ENCODE data around the gene MPPED2.

MPPED2 gene

GRCh38 chr11:30585125-30585891 lies 845 bp downstream of the MPPED2 start:
- Mint-ChIP-seq H3K36me3 (no peaks in the 10 kb centered on the region), H3K27me3 (peaks cover 56% of the 10 kb centered on the region), H3K27ac (no peak overlapping the region), H3K4me1 (peaks cover 15% of the 10 kb centered on the region), H3K9me3 (no peaks in the 10 kb centered on the region), H3K4me3 (peak overlapping the region; percentile 50)
- ATAC-seq, result peak; percentile 43

DNA sequence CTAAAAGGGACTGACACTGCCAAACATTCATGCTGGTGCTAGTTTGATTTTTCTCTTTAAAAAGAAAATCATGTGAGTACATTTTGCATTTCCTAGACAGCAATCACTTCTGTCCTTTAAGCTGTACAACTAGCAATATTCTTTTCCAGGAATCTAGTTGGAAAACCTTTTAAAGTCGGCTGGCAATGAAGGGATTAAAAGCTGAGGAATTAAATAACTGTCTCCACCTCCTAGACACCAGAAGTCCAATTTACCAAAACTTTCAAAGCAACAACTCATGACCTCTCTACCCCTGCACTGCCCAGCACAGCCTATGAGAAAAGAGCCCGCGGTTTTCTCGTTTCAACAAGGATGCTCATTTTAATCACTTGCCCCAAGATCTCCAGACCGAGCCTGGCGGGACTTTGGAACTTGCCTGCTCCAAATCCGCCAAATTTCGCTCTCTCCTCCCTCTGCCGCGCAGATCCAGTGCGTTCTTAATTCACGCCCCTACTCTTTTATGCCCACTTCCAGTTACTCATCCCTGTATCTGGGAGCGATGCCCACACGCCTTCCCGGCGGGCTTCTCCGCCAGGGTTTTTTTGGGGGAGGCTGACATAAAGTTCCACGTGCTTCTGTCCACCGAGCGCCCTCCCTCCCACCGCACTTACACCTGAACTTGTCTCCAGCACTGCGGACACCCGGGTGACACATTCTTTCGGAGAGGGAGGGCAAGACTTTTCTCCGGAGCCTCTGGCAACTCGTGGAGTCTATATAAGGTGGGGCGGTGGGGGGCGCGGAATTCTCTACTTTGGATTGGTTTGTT lies 2.5 kb downstream of the MPPED2 start:
- Mint-ChIP-seq H3K4me1 (peaks cover 15% of the 10 kb centered on the region), H3K4me3 (no peak overlapping the region), H3K27ac (no peak overlapping the region), H3K36me3 (no peaks in the 10 kb centered on the region), H3K27me3 (peaks cover 47% of the 10 kb centered on the region), H3K9me3 (no peaks in the 10 kb centered on the region)
- no peak for ATAC-seq

DNA sequence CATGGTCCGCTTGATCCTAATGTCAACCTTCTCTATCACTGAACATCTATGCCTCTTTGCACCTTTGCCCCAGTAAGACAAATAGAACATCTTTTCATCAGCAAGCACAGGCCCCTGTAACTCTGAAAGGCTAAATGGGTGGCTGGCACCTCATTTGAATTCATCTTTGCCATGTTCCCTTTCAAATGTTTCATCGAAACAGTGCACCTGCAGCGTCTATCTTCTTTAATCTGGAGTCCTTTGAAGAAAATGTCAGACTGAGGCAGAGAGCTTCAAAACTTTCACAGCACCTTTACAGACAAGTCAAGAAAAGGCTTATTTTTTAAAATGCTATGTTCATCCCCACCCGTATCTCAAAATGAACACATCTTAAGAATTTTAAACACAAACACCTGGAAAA lies 3.4 kb downstream of the MPPED2 start:
- peaks cover 2% of the 10 kb centered on the region for H3K9me3 Mint-ChIP-seq
- H3K27ac Mint-ChIP-seq, result no peak overlapping the region
- no peak overlapping the region for H3K4me3 Mint-ChIP-seq
- no peak for ATAC-seq
- peaks cover 46% of the 10 kb centered on the region for H3K27me3 Mint-ChIP-seq
- no peaks in the 10 kb centered on the region for H3K36me3 Mint-ChIP-seq
- peaks cover 15% of the 10 kb centered on the region for H3K4me1 Mint-ChIP-seq

DNA sequence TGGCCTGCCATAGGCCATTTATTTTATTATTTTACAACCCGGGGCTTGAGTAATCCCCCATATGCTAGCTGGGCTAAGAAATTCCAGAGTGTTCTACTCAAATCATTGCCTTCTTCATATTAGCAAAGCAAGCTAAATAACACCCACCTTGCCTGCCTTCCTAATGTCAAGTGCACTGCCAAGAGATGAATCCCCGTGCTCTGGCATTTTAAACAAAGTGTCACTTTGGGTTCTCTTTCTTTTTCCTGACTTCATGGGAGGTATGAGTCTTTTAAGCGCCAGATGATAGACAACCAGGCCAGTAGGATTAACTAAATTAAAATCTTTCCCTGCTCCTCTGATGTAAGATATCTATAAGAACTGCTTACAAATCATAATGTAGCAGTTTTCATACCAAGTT lies 4.5 kb downstream of the MPPED2 start:
- Mint-ChIP-seq H3K4me3 (no peak overlapping the region), H3K27ac (no peak overlapping the region), H3K4me1 (peaks cover 11% of the 10 kb centered on the region), H3K27me3 (peaks cover 36% of the 10 kb centered on the region), H3K9me3 (peaks cover 2% of the 10 kb centered on the region), H3K36me3 (no peaks in the 10 kb centered on the region)
- ATAC-seq, result no peak

DNA sequence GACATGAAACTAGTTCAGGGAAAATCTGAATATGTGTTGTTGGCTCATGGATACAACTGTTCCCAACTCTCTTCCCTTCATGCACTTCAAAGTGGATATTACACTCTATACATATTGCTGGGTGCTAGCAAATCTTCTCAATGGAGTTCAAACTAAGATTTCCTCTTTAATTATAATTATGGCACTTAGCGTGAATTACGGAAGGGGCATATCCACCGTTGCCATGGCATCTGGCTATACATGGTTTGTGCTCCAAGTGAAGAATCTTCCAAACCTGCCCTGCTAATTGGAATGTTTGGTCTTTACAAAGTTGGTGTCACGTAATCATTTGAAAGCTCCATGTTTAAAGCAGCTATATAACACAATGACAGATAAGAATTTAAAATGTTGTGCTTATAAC lies 5.6 kb downstream of the MPPED2 start:
- Mint-ChIP-seq H3K4me1 (peaks cover 8% of the 10 kb centered on the region), H3K27ac (no peak overlapping the region), H3K27me3 (peaks cover 32% of the 10 kb centered on the region), H3K4me3 (no peak overlapping the region), H3K9me3 (peaks cover 2% of the 10 kb centered on the region), H3K36me3 (no peaks in the 10 kb centered on the region)
- ATAC-seq, result no peak

GRCh38 chr11:30579415-30580175 lies 6.6 kb downstream of the MPPED2 start:
- Mint-ChIP-seq H3K27me3 (peaks cover 32% of the 10 kb centered on the region), H3K4me1 (peaks cover 5% of the 10 kb centered on the region), H3K36me3 (no peaks in the 10 kb centered on the region), H3K27ac (no peak overlapping the region), H3K4me3 (no peak overlapping the region), H3K9me3 (peaks cover 2% of the 10 kb centered on the region)
- ATAC-seq, result no peak

DNA sequence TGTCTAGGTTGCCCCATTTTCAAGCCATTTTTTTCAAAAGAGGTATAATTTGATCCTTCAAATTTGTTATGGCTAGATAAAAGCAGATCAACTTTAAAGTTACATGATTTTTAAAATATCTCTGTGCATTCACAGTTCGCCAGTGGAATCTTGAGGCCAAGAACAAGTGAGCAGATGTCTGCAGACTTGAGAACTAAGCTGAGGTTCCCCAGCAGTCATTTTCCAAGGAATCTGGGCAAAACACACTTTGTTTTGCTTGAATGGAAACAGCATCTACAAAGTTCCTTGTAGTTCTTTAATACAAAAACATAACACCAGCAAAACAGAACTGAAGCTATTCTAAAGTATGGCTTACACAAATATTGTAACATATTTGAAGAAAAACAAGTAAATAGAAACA lies 7.7 kb downstream of the MPPED2 start:
- Mint-ChIP-seq H3K27ac (no peak overlapping the region), H3K4me3 (no peak overlapping the region), H3K4me1 (no peaks in the 10 kb centered on the region), H3K36me3 (no peaks in the 10 kb centered on the region), H3K27me3 (peaks cover 20% of the 10 kb centered on the region), H3K9me3 (peaks cover 2% of the 10 kb centered on the region)
- no peak for ATAC-seq

DNA sequence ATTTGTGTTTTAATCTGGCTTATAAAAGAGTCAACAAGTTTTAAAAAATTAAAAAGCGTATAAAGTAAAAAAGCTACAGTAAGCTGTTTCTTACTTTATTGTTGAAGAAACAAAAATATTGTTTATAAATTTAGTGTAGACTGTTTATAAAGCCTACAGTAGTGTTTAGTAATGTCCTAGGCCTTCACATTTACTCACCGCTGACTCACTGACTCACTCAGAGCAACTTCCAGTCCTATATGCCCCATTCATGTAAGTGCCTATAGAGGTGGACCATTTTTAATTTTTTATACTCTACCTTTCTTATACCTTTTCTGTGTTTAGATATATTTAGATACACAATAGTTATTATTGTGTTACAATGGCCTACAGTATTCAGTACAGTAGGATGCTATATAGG lies 12.2 kb downstream of the MPPED2 start:
- no peak overlapping the region for H3K4me3 Mint-ChIP-seq
- no peak overlapping the region for H3K27ac Mint-ChIP-seq
- H3K27me3 Mint-ChIP-seq, result peaks cover 10% of the 10 kb centered on the region
- H3K36me3 Mint-ChIP-seq, result no peaks in the 10 kb centered on the region
- no peak for ATAC-seq
- H3K4me1 Mint-ChIP-seq, result no peaks in the 10 kb centered on the region
- H3K9me3 Mint-ChIP-seq, result peaks cover 2% of the 10 kb centered on the region

DNA sequence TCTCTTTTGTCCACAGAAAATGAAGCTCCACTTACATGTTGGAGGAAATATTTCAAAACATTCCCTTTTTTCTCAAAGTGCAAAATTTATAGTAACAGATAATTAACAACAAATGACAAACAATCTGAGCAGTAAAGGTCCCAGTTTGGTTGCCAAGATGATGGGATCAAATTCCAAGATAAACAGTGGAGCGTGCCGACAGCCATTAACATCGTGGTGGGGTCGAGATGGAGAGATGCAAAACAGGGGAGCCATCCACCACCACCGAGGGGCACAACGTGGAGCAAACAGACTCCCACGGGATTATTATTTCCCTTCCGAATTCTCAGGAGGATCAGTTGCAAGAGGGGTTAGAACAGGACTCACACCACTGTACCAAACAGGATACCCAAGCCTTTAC lies 17.2 kb downstream of the MPPED2 start:
- H3K36me3 Mint-ChIP-seq, result no peaks in the 10 kb centered on the region
- H3K27me3 Mint-ChIP-seq, result no peaks in the 10 kb centered on the region
- H3K4me3 Mint-ChIP-seq, result no peak overlapping the region
- H3K4me1 Mint-ChIP-seq, result no peaks in the 10 kb centered on the region
- ATAC-seq, result no peak
- no peaks in the 10 kb centered on the region for H3K9me3 Mint-ChIP-seq
- H3K27ac Mint-ChIP-seq, result no peak overlapping the region

DNA sequence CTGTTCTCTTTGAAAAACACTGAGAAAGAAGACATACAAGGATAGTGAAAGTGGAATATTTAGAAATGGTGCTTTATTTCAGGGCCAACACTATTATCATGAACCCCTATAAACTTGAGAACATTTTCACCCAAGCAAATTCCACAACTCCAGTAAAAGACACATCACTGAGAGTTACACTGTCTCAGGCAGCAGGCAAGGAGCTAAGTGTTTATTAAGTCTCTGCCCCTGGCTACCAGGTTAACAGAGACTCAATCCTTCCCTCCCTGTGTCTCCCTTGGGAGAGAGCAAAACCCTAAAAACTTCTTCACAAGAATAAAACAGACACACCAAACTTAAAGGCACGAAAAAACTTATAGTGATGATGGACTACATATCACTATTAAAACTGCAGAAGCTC lies 18.5 kb downstream of the MPPED2 start:
- no peaks in the 10 kb centered on the region for H3K36me3 Mint-ChIP-seq
- H3K4me3 Mint-ChIP-seq, result no peak overlapping the region
- no peaks in the 10 kb centered on the region for H3K9me3 Mint-ChIP-seq
- no peaks in the 10 kb centered on the region for H3K4me1 Mint-ChIP-seq
- H3K27me3 Mint-ChIP-seq, result no peaks in the 10 kb centered on the region
- no peak for ATAC-seq
- no peak overlapping the region for H3K27ac Mint-ChIP-seq

GRCh38 chr11:30567120-30567519 lies 19.0 kb downstream of the MPPED2 start:
- H3K4me1 Mint-ChIP-seq, result no peaks in the 10 kb centered on the region
- no peaks in the 10 kb centered on the region for H3K36me3 Mint-ChIP-seq
- no peak overlapping the region for H3K4me3 Mint-ChIP-seq
- H3K27ac Mint-ChIP-seq, result no peak overlapping the region
- ATAC-seq, result no peak
- no peaks in the 10 kb centered on the region for H3K27me3 Mint-ChIP-seq
- no peaks in the 10 kb centered on the region for H3K9me3 Mint-ChIP-seq

GRCh38 chr11:30566482-30566881 lies 19.7 kb downstream of the MPPED2 start:
- no peak overlapping the region for H3K27ac Mint-ChIP-seq
- no peaks in the 10 kb centered on the region for H3K36me3 Mint-ChIP-seq
- no peak overlapping the region for H3K4me3 Mint-ChIP-seq
- H3K27me3 Mint-ChIP-seq, result no peaks in the 10 kb centered on the region
- no peak for ATAC-seq
- H3K9me3 Mint-ChIP-seq, result no peaks in the 10 kb centered on the region
- no peaks in the 10 kb centered on the region for H3K4me1 Mint-ChIP-seq

GRCh38 chr11:30565027-30565426 lies 21.1 kb downstream of the MPPED2 start:
- no peak overlapping the region for H3K27ac Mint-ChIP-seq
- H3K9me3 Mint-ChIP-seq, result no peaks in the 10 kb centered on the region

DNA sequence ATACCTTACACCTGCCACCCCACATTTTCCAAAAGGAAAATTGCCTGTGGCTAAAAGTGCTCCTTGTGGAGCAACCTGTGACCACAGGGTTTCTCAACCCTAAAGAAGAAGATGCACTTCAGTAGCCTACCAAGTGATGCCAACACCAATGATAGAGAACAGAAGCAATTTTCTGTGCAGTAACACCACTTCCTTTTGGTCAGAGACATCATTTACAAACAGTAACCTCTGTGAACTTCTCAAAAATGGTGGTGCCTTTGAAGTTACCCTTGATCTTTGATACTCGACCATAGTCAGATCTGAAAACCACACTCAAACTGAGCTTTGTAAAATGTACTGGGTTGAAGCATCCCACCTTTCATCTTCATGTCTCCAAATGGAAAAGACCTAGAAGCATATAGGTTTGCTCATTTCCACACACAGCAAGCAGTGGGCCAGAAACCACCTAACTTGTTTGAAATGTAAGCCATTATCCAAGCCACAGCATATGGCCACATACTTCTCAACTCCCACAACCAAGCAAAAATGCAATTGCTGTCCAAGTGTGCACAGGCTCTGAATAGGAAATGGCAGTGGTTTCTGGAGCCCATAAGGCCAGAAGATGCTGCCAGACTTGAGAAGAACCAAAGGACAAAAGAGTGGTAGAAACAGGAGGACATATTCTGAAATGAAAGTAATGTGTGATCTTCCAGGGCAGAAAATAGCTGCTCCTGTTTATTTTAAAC lies 24.3 kb downstream of the MPPED2 start:
- no peaks in the 10 kb centered on the region for H3K9me3 Mint-ChIP-seq
- no peak for ATAC-seq
- no peaks in the 10 kb centered on the region for H3K36me3 Mint-ChIP-seq
- H3K27me3 Mint-ChIP-seq, result no peaks in the 10 kb centered on the region
- H3K4me3 Mint-ChIP-seq, result no peak overlapping the region
- H3K4me1 Mint-ChIP-seq, result no peaks in the 10 kb centered on the region
- no peak overlapping the region for H3K27ac Mint-ChIP-seq

More at GRCh38 chr11:30565027-30565426, 21.1 kb downstream of the MPPED2 start:
- no peak for ATAC-seq
- no peaks in the 10 kb centered on the region for H3K36me3 Mint-ChIP-seq
- H3K4me1 Mint-ChIP-seq, result no peaks in the 10 kb centered on the region
- H3K27me3 Mint-ChIP-seq, result no peaks in the 10 kb centered on the region
- no peak overlapping the region for H3K4me3 Mint-ChIP-seq

Data from stimulated activated memory B cell treated with anti-CD40 and anti-IgM and Interleukin-4, amounts not matched to agents 10 μg/mL and 1 μg/mL and 100 μg/mL, for 72 hours (primary cell).